NB4 (cell line): ENCODE results near the gene EPN3.

Experiments
- TF ChIP-seq, protein P1 (sequence below): IDR thresholded peaks from one replicate; pipeline ENCODE4 v1.5.1; 2012; ENCODE audit warnings: low read depth, low read length
- TF ChIP-seq, protein P2 (sequence below): IDR thresholded peaks from 2 replicates; pipeline ENCODE4 v1.6.1; 2011; ENCODE audit warnings: low read depth, low read length

DNA sequence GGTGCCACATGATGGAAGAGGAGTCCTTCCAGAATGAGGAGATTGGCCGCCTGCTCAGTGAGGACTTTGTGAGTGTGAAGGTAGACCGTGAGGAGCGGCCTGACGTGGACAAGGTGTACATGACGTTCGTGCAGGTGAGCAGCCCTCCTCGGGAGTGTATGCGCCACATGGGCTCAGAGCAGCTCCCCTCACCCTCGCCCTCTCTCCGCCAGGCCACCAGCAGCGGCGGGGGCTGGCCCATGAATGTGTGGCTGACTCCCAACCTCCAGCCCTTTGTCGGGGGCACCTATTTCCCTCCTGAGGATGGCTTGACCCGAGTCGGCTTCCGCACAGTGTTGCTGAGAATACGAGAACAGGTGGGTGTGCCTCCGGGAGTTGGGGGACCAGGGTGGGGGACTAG lies 16.3 kb downstream of the EPN3 start:
- TF ChIP-seq, protein P1, sequence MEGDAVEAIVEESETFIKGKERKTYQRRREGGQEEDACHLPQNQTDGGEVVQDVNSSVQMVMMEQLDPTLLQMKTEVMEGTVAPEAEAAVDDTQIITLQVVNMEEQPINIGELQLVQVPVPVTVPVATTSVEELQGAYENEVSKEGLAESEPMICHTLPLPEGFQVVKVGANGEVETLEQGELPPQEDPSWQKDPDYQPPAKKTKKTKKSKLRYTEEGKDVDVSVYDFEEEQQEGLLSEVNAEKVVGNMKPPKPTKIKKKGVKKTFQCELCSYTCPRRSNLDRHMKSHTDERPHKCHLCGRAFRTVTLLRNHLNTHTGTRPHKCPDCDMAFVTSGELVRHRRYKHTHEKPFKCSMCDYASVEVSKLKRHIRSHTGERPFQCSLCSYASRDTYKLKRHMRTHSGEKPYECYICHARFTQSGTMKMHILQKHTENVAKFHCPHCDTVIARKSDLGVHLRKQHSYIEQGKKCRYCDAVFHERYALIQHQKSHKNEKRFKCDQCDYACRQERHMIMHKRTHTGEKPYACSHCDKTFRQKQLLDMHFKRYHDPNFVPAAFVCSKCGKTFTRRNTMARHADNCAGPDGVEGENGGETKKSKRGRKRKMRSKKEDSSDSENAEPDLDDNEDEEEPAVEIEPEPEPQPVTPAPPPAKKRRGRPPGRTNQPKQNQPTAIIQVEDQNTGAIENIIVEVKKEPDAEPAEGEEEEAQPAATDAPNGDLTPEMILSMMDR = no peak
- TF ChIP-seq, protein P2, sequence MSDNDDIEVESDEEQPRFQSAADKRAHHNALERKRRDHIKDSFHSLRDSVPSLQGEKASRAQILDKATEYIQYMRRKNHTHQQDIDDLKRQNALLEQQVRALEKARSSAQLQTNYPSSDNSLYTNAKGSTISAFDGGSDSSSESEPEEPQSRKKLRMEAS = no peak
